GM21825 (cell line): ENCODE measurements around the gene TBC1D19.

ENCODE experiments used
- ATAC-seq: cut with Tn5 transposase; IDR thresholded peaks from one replicate; pipeline ENCODE4 v1.9.1; 2021; ENCODE audit warnings: mild to moderate bottlenecking, moderate library complexity; ENCODE audit not compliant: unreplicated experiment

TBC1D19 gene

DNA sequence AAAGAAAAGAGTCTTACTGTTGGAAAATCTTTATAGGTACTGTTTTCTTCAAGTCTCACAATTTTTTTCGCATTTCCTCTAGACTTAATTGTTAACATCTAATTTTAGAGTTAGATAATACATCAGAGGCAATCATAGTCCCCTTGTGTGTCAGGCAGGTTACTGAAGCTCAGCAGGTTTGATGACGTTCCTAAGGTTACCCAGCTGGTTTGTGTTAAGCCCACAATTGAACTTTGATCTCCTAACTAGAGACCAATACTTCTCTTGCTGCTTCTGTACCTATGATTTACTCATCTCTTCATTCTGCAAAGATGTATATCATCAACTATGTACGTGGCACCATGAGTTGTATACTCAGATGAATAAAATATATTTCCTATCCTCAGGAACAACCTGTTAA is 145.1 kb downstream of the TBC1D19 start:
- no peak for ATAC-seq

DNA sequence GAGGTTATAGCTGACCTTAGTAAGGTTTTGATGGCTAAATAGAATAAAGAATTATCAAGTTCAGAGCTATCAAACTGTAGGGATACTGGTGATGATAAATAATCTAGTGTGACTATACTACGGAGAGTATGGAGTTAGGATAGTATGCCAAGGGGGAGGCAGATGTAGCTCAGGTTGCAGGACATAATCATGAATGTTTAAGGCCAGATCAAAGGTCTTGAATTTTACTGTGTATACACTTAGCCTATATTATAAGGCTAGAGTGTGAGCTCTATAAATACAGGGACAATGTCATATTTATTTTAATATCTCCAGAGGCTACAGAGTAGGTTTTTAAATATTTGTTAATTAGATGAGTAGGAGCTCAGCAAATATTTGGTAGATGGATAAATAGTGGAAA is 145.7 kb downstream of the TBC1D19 start:
- no peak for ATAC-seq

DNA sequence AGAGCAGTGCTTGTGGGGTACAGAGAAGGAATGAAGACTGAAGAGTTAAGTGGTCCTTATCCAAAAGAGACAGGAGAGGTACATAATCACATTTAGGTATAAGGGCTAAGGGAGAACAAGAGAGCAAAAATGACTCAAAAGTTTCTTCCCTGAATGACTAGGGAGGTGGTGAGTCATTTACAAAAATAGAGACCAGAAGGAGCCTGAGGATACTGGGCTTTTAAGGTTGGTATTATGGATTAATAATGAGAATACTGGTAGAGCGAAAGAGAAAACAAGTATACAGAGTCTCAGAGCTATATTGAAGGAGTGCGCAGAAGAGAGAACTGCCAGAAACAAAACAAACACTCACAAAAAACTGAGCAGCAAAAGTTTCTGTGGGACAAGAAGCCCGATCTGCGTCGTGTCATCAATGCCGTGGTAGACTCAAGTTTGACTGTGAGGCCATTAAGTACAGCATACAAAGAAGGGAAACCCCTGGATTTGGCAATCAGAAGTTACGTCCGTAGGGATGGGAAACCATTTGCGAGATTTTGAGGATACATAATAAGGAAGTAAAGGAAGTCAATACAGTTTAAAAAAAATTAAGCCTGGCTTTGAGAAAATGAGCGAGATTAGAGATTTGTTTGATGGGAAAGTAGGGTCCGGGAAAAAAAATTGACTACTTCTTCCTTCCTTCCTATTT is 147.6 kb downstream of the TBC1D19 start:
- ATAC-seq = peak; percentile 85

DNA sequence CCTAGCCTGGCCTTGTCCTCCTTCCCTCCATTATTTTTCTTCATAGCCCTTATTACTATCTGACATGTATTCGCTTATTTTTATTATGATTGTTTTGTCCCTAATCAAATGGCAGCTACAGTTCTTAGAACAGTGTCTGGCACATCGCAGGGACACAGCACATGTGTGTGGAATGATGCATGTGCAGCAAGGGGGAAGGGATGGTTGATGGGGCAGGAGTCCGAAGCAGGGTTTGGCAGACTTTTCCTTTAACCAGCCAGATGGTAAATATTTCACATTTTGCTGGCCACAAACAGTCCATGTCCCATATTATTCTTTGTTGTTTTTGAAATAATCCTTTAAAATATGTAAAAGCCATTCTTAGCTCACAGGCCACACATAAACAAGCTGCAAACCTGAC is 148.5 kb downstream of the TBC1D19 start:
- ATAC-seq = no peak

DNA sequence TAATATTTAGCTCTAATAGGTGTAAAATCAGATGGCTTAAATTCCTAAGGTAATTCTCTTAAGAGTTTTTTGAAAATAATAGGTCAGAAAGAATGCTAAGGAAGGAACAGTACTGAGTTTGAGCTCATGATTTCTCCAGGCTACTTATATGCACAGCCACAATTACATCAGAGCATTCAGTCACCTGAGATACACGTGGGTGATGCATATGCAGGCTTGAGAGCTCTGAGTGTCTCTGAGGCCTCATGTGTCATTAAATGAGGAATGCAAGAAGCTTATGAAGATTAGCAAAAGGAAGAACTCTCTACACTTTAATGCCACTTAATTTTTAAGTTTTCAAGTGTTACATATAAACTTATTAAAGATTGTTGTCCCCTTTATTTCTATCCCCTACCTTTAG is 152.7 kb downstream of the TBC1D19 start:
- ATAC-seq = no peak

DNA sequence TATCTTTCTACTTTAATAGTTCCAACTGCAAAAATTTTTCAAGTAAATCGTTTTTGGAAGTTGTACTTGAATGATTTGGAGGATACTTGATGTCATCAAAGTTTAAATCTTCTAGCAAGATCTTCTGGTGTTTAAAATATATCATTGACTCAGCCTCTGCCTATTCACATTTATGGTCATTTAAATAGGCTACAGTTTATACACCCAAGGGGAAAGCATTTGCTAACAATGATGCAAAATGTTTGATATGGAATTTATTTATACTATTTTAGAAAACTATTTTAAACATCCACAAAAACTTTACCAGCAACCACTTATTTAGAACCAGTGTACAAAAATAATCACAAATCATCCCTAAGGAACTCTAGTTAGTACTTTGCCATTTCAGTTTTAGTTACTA is 153.5 kb downstream of the TBC1D19 start:
- no peak for ATAC-seq

DNA sequence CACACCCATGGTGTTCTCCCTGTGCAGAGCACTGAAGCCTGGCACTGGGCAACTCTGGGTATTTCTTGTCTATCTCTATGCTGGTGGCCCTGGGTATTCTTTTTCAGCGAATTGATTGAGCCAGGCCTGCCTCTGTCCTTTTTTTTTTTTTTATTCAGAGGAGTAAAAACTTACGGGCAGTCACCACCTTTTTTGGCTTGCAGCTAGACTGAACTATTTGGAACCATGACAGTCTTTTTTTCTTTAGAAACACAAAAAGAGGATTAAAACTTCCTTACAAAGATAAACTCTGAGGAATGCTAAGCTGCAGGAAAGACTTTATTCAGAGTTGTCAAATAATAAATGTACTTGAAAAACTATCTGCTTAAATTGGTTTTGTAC is 157.6 kb downstream of the TBC1D19 start:
- no peak for ATAC-seq

DNA sequence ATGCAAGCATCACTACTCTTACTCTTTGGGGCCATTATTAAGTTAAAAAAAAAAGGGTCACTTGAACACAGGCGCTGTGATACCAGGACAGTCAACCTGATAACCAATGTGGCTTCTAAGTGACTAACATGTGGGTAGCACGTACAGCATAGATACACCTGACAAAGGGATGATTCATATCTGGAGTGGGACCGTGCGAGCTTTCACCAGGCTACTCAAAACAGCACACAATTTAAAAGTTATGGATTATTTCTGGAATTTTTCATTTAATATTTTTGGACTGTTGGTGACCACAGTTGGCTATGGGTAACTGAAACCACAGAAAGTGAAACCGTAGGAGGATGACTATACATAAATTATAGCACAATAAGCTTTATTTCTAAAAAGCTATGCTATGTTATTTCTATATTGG is 162.9 kb downstream of the TBC1D19 start:
- ATAC-seq = peak; percentile 100

DNA sequence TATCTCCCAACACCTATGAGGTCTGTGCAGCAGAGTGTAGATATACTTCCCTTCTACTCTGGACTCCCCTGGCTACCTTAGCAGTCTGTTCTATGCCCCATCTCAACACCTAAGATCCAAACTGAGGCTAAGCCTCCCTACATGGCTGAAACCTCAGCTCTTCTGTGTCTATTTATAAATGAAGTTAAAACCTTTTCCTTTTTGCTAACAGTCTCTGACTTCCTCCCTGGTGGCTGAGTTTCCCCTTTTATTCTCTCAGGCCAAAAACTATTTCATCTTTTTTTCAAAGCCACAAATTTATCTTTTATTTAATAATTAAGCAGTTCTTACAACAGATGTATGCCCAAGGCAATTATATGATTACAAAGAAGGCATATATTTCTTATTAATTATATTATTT is 164.9 kb downstream of the TBC1D19 start:
- ATAC-seq = no peak

DNA sequence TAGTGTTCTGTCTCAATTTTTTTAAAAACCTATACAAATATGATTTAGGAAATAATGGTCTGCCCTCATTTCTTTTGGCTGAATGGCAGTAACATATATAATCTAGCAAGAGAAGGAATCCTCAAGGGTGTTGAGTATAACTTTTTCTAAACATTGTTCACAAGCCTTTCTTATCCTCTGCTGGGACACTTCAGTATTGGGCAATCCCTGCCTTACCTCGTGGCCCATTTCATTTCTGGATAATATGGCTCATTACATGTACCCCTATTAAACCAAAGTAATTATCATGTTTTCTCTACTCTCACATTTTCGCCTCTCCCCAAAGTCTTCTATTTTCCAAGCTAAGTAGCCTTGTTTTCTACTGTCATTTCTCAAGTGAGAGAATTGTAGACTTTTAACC is 166.0 kb downstream of the TBC1D19 start:
- no peak for ATAC-seq

DNA sequence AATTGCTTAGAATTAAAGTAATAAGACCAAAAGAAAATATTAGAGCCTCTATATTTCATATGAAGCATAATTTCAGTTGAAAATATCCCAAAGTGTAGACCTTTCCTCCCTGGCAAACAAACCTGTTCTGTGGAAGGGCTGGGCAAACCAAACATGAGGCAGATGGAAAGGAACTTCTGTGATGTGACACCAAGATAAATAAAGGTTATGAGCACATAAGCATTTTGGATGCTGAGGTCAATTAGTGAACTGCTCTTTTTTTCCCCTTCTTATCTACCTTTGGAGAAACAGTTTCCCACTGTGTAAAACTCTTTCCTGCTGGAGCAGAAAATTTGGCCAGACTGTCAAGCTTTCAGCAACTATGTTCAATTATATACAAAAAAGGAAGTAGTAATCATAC is 167.1 kb downstream of the TBC1D19 start:
- ATAC-seq = no peak

DNA sequence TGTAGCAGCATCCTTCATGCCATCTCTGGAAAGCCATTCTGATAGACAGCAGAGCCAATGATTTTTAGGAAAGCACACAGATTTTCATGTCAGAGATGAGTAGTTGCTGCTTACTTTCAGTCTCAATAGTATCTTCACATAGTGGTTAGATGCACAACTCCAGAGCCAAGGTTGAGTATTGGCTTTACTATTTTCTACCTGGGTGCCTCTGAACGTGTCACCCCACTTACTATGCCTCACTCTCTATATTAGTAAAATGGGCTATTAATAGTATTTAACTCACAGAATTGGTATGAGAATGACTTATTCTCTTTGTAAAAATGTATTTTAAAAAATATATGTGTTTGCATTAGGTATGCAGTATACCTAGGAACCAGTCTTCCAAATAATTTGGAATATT is 168.0 kb downstream of the TBC1D19 start:
- peak; percentile 74 for ATAC-seq

DNA sequence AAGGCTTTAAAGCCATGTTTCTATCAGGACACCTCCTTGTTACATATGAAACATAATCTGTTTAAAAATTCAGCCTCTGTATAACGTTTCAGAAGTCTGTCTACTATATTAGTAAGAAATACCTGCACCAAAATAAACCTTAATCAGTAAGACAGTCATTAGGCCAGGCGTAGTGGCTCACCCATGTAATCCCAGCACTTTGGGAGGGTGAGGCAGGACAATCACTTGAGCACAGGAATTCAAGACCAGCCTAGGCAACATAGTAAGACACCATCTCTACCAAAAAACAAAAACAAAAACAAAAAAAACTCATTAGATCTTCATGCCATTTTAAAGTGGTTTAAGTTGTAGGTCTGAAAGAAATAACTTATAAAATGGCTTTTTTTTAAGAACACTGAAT is 169.3 kb downstream of the TBC1D19 start:
- ATAC-seq = no peak

DNA sequence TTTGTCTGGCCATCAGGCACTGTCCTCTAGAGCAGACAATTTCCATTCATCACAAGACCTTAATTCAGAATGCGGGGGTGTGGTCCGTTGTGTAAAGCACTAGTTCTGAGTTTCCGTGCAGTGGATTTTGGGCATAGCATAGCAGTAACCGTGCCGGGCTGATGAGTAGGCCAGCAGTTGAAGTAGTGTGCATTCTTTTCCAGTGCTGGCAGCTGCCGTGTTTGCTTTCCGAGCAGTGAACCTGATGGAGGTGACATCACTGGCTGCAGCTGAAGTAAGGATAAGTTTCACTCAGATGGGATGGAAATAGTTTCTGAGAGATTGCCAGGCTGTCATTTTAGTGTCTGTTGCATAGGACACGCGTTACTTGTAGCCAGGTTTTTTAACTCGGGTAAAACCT is 169.7 kb downstream of the TBC1D19 start:
- ATAC-seq = no peak

DNA sequence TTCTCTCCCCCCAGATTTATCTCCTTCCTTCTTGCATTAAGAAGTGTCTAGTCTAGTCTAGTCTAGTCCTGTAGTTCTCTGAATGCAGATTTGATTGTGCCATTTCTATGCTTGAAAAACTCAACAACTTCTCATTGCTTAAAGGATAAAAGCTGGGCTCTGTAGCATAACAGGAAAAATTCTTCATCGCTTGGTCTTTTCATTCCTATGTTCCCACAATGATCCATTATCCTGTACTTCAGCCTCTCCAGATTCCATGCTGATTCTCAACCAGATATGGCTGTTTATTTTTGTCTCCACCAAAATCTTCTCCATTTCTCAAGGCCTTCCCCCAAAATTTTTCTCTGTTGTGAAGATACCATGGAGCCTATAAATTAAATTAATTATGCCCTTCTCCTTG is 173.9 kb downstream of the TBC1D19 start:
- no peak for ATAC-seq

DNA sequence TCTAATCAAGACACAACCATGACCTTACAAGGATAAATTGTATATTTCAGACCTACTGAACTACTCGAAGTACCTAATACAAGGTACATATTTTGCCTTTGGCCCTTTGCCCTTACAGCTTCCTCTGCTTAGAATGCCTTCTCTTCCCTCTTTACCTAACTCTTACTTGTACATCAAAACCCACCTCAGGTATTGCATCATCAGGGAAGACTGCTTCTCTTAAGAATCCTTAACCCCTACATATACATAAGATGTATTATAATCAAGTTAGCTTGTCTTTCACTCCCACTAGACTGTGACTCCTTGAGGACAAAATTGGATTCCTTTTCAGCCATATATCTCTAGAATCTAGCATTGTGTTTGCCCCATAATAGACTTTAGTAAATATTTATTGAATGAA is 175.0 kb downstream of the TBC1D19 start:
- ATAC-seq = no peak

DNA sequence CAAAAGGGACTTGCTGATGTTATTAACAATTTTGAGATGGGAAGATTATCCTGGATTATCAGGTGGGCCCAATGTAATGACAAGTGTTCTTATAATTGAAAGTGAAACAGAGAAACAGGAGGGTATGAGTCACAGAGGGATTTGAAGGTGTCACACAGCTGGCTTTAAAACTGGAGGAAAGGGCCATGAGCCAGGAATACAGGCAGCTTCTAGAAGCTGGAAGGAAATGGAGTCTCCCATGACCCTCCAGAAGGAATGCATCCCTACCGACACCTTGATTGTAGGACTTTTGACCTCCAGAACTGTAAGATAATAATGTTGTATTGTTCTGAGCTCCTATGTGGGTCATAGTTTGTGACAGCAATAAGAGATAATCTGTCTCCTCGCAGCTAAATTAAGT is 178.8 kb downstream of the TBC1D19 start:
- no peak for ATAC-seq

DNA sequence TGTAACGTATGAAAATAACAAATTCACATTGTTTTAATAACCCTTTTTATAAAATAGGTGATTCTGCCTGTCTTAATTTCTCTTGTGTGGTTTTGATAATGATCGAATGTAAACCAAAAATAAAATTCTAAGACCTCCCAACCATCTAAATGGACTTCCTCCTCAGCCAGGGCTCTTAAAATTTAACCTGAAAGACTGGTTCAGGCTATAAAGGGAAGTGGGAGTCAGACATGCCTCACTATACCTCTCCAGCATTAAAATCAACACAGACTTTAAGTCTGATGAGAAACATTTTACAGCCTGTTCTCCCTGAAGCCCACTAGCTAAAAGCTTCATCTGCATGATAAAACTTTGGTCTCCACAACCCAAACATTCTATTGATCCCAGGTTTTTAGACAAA is 179.2 kb downstream of the TBC1D19 start:
- no peak for ATAC-seq

DNA sequence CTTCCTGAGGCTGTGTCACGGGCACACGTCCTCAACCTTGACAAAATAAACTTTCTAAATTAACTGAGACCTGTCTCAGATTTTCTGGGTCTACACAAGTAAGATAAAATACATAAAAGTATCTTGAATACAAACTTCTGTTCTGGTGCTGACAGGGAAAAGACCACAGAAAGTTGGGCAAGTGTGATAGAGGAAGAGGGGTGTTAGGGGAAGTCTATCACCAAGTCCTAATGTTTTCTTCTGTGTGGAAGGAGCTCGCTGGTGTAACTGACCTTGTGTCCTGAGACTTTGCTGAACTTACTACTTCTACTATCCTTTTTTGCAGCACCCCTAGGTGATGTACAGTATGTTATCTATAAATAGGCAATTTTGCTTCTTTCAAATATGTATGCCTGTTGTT is 179.8 kb downstream of the TBC1D19 start:
- no peak for ATAC-seq

DNA sequence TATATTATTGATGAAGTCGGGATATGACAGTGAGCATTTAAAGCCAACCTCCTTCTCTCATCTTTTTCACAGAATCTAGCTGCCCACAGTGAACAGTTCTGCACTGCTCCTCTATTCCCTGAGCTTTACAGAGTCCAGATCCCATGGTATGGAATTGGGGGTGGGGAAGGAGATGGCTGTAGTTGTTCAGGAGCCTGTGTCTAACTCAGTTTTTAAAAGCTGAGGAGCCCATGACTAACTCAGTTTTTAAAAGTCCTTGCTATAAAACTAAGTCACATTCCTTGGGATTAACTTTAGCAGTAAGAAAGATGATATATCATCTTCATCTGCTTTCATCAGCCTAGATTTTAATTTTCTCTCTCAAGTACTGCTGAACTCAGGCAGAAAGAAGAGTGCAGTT is 180.3 kb downstream of the TBC1D19 start:
- ATAC-seq = no peak

DNA sequence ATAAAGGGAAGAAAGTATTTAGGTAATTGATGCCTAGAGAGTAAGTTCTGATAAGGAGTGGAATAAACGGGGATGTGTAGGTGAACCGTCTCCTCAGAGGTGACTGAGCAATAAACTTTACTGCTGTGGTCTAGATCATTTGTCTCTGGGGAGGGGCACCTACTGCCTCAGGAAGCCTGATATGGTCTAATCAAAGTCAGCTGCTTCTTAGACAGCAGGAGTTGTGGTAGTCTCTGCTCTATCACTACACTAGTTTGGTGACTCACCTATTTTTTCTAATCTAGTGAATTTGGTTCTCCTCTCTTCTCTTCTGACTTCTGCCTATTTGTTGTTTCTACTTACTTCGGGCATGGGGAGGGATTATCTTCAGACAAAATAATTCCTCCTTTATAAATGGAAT is 181.6 kb downstream of the TBC1D19 start:
- no peak for ATAC-seq

DNA sequence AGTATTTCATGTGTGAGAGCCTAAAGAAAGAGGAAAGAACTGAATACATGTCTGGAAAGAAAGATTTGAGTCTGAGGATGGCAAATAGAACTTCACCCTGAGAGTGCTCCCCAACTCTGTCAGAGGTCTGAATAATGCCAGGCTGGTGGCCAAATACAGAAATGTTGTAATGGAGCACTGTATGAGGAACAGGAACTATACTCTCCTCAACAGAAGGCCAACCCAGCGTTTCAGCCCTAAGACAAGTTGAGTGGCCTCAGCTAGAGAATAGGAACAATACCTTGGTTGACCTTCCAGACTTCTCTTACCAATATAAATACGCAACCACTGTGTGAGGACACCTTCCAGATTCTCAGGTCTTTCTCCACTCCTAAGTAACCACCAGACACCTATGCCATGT is 182.3 kb downstream of the TBC1D19 start:
- no peak for ATAC-seq

DNA sequence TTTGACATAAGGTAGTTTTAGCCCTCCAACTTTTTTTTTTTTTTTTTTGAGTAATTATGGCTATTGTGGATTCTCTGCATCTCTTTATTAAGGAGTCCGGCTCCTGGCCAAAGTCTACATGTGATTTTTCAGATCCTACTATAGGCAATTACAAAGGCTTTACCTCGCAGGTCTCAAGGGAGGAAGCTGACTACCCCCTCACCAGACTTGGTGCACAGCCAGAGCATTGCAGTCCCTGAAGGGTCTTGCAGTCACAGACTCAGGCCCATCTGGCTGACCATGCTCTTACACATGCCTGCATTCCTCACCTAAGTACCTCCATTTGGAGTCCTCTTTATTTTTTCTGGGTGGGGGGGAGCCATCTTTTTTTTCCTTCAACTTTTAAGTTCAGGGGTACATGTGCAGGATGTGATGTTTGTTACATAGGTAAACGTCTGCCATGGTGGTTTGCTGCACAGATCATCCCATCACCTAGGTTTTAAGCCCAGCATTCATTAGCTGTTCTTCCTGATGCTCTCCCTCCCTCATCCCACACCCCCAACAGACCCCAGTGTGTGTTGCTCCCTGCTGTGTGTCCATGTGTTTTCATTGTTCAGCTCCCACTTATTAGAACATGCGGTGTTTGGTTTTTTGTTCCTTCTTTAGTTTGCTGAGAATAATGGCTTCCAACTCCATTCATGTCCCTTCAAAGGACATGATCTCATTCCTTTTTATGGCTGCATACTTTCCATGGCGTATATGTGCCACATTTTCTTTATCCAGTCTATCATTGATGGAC is 188.4 kb downstream of the TBC1D19 start:
- ATAC-seq = no peak
